AG20443 (cell line): Measurements from ENCODE around the gene MDFI.

Experiments
- DNase-seq: peaks from one replicate; pipeline ENCODE4 v3.0.0; 2012; ENCODE audit warnings: low spot score, mixed read lengths

The MDFI gene

GRCh38 chr6:41634657-41635056 lies 3.6 kb upstream of the MDFI start:
- no peak for DNase-seq

DNA sequence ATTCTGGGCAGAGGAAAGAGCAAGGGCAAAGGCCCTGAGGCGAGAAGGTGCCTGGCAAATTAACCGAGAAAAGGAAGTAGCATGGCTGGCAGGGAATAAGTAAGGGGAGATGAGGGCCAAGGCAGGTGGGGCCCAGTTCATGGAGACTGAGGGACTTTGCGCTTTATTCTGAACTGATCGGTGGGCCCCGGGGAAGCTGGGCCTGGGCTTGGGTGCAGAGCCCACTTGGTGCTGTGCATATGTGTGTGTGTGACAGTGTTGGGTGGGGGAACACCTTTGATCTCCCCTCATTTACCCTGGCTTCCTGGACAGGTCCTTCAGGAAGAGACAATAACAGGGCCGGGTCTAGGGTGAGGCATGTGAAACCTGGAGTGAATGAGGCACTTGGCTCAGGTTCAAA lies 2.9 kb upstream of the MDFI start:
- no peak for DNase-seq

DNA sequence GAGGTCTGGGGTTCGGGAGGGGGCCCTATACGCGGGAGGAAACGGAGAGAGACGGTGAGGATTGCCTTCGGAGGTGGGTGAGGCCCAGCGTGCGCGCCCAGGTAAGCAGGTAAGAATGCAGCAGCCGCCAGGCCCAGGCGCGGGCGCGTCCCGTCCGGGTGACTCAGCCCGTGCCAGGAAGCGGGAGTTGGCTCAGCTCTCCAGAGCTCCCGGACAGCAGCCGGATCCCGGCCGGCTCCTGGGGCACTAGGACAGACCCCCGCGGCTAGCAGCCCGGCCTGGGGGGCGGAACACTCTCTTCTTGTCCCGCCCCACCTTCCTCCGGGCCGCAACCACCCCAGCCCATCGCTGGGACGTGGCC lies 1.5 kb upstream of the MDFI start:
- no peak for DNase-seq

- DNase-seq = no peak
Measured at GRCh38 chr6:41637194-41638001, 870 bp upstream of the MDFI start.

DNA sequence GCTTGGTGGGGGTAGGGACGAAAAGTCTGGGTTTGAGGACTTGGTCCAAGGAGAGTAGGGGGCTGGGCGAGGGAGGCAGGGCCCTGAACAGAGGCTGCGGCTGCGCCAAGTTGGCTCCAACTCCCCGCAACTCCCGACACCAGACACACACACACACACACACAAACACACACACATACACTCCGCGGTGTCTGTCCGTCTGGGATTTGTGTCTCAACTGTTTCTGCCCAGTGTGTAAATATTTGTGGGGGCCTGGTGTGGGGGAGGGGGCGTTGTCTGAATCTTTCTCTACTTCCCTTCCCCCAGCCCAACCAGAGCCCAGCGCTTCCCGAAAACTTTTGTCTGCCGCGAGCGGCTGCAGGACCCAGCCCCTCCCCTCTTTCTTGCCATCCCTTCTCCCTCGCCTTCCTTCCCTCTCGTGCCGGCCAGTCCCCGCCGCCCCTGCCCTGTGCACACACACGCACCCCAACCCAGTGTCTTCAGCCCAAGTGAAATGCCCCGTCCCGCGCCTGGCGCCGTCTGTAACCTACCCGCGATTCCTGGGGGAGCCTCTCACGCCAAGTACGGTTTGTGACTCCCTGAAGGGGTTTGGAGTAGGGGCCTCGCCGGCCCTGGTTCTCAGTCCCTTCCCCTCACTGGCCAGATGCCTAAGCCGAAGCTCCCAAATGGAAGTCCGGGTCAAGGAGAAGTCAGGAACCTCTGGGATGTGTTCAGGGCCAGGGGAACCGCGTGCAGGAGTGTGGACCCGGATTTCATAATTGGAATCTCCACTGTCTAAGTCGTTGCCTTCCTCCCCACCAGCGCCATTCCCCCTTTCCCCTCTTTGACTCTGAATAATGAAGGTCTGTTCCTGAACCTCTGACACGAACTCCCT lies 904 bp downstream of the MDFI start:
- DNase-seq = no peak

GRCh38 chr6:41639809-41640371 lies 1.6 kb downstream of the MDFI start:
- DNase-seq = no peak

DNA sequence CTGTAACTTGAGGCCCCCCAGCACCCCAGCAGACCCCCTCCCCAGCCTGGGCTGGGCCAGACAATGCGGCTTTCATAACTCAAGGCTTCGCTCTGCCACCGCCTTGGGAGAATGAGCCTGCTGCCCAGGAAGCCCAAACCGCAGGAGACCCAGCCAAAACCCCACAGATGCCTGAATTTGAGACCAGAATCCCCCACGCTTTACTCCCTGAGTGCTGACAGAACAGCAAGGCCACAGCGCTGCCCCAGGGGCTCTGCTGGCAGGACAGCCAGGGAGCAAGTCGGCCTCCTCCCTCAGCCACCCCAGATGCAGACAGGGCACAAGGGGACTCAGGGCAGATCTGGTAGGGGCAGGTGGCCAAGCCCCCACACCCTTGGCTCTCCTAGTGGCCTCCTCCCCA lies 2.2 kb downstream of the MDFI start:
- no peak for DNase-seq

GRCh38 chr6:41641352-41641925 lies 3.2 kb downstream of the MDFI start:
- no peak for DNase-seq

DNA sequence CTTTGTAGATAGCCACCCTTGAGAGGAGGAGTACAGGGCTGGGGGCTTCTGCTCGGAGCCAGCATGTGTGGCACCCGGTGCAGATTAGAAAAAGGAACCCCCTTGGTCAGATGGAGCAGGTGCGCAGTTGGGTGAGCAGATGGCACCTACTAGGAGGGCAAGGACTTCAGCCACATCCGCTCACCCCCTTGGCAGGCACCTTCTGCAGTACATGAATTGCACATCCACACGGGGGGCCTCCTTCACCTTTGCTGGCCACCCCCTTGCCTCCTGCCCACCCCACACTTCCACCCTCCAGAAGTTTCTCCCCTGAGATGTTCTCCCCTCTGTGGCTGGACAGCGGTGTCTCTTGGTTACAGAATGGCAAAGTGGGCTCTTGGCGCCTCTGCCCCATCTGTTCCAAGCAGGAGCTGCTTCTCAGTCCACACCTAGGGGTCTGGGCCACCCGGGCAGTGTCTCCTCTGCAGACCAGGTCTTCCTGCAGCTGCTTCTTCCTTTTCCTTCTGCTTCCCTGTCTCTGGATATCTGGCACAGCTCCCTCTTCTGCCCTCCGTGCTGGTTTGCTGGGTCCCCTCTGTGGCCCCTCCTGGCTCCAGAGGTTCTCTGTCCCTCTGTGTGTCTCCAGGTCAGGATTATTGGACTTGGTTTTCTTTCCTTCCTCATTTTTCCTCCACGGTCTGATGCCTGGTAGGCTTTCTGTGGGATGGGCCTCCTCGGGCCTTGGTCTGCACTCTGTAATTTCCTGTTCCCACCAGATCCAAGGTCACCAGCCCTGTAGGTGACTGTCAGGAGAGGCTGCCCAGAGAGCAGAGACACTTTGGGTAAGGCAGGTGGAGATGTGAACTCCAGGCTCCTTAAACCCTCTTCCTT lies 4.1 kb downstream of the MDFI start:
- DNase-seq = no peak

GRCh38 chr6:41642960-41643898 lies 5.0 kb downstream of the MDFI start:
- DNase-seq = no peak

GRCh38 chr6:41643899-41644269 lies 5.6 kb downstream of the MDFI start:
- no peak for DNase-seq

GRCh38 chr6:41644297-41644879 lies 6.1 kb downstream of the MDFI start:
- DNase-seq = no peak

- DNase-seq = no peak
Measured at GRCh38 chr6:41645007-41645618, 6.8 kb downstream of the MDFI start.

DNA sequence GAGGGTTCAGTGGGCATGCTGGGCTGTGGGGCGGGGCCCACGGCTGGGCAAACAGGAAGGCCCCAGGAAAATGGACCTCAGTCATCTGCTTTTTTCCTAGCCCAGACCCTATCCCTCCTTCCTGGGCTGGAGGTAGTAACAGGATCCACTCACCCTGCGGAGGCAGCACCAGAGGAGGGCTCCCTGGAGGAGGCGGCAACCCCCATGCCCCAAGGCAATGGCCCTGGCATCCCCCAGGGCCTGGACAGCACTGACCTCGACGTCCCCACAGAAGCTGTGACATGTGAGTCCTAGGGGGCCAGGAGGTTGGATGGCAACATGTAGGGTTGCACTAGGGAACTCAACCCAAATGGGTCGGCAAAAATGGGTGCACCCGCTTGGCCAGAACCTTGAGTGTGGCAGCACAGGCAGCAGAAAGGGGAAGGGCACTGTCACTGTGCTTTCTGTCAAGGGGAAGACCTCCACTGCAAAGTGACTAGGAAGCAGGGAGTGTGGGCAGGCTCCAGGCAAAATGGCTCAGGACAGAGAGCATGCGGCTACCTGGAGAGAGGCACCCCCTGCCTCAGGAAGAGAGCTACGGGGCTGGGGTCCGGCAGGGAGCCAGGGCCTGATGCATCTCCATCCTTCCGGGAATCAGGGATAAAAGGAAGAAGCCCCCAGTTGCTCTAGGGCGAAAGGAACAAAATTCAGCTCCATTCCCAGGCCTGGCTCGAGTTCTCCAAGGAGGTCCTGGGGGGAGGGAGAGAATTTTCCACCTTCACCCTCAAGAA lies 7.9 kb downstream of the MDFI start:
- DNase-seq = no peak

- no peak for DNase-seq
Measured at GRCh38 chr6:41647061-41647511, 8.8 kb downstream of the MDFI start.

DNA sequence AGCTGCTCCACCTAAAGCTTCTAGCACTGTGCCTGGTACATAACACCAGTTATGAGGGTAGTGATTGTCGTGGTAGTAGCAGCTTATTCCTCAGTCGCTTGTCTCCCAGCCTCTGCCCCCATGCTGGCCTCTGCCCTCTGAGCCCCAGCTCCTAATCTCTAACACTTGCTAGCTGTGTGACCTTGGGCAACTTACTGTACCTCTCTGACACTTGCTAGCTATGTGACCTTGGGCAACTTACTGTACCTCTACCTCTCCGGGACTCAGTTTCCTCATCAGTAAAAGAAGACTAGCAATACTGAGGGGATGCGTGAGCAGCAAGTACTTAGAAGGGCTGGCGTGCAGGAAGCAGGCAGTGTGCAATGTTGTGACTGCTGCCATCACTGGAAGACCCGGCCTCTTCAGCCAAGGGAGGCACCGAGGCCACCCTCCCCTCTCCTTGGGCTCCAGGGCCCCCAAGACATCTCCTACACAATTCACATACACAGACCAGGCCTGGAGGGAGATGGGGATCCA lies 9.9 kb downstream of the MDFI start:
- DNase-seq = no peak

GRCh38 chr6:41648921-41649320 lies 10.7 kb downstream of the MDFI start:
- DNase-seq = no peak

- DNase-seq = no peak
Measured at GRCh38 chr6:41649596-41649995, 11.3 kb downstream of the MDFI start.

- no peak for DNase-seq
Measured at GRCh38 chr6:41650120-41650519, 11.9 kb downstream of the MDFI start.
